ENCODE measurements around the gene DCUN1D3.
"Not testable (repeated sequence)": the region's sequence is repeated elsewhere in the genome, so short reads cannot be mapped to it uniquely, and the experiment has no call there.

DCUN1D3 gene, protein sequence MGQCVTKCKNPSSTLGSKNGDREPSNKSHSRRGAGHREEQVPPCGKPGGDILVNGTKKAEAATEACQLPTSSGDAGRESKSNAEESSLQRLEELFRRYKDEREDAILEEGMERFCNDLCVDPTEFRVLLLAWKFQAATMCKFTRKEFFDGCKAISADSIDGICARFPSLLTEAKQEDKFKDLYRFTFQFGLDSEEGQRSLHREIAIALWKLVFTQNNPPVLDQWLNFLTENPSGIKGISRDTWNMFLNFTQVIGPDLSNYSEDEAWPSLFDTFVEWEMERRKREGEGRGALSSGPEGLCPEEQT

DNA sequence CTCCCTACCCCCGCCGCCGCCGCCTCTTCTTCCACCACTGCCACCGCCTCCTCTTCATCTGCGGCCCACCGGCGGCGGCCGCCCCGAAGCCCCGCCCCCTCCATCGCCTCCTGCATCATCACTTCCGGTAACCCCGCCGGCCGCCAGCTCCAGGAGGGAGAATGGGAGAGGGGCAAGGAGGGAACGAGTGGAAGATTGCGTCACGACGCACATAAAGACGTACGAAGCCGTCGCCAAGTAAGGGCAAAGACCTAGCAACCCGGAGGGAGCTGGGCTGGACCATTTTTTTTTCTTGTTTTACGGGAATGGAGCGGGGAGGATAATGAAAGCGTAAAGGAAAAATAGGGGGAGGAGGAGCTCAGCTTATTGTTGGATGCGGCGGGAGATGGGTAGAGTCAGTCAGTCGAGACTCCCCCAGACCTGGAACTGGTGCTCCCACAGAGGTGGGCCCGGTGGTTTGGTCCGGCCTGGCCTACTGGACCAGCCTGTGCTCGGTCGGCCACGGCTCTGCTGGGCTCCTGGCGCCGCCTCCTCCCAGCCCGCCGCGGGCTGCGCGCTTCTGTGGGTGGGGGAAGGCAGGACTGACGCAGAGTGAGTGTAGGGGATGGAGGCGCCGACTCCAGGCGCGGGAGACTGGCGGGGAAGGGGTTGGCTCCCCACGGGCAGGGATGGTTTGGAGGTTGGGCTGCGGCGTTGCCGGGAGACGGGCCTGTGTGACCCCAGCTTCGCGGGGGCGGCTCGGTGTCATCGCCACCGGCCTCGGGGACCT, at the start of gene DCUN1D3, which contains the start of gene LYRM1:
TSS of gene DCUN1D3 (minus strand) at position 60 of the 769 bp plus-strand sequence. CDS start 37,820 bp downstream, outside the sequence.
TSS of gene LYRM1 (plus strand) at position 473 of the 769 bp plus-strand sequence. CDS start 14,785 bp downstream, outside the sequence.
- peak; percentile 89 to 90 for DNase-seq

DNA sequence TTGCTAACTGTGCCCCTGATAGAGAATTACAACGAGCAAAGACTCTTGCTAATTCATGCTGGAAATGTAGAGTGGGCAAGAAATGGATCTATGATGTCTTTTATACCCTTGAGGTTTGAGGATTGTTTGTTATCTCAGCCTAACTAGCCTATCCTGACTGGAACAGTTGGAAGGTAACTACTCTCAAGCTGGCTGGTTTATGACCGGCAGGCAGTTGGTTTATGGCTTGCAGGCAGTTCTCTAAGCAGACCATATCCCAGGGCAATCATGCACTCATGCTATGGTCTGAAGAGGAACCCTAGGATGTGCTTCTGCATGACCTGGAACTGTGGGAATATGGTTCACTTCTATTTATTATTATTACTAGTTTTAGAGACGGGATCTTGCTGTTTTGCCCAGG, 49.5 kb upstream of the DCUN1D3 start:
- no peak for DNase-seq

DNA sequence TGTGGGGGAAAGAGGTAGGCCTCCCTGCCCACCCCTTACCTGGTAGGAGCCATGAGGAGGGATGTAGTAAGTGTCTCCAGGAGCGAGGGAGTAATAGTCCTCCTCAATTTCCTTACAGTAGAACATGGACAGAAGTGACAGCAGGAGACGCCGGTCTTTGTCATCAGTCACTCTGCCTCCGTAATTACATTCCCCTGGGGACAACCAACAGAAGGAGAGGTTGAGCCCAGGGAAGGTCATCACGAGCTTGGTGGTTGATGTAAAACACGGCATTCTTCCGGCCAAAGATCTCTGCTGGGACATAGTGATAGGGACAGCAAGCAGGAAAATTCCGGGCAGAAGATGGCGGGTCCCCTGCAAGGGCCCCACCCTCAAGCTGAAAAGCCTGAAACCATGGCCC, 48.3 kb upstream of the DCUN1D3 start:
- no peak for DNase-seq

DNA sequence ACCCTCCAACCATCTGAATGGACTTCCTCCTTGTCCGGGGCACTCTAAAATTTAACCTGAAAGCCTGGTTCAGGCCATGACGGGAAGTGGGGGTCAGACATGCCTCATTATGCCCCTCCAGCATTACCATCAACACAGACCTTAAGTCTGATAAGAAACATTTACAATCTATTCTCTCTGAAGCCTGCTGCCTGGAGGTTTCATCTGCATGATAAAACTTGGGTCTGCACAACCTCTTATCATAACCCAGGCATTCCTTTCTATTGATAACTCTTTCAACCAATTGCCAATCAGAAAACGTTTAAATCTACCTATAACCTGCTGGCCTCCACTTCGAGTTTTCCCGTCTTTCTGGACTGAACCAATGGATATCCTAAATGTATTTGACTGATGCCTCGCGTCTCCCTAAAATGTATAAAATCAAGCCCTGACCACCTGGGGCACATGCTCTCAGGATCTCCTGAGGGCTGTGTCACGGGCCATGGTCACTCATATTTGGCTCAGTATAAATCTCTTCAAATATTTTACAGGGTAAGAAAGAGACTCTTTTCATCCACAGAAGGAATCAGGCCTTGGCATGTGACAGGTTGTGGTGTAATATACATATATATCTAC, 46.0 kb upstream of the DCUN1D3 start:
- no peak for DNase-seq

DNA sequence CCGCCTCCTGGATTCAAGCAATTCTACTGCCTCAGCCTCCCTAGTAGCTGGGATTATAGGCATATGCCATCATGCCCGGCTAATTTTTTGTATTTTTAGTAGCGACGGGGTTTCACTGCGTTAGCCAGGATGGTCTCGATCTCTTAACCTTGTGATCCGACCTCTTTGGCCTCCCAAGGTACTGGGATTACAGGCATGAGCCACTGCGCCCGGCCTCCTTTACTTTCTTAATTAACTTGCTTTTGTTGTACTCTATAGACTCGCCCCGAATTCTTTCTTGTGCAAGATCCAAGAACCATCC, 45.4 kb upstream of the DCUN1D3 start:
- DNase-seq: not testable (repeated sequence)

DNA sequence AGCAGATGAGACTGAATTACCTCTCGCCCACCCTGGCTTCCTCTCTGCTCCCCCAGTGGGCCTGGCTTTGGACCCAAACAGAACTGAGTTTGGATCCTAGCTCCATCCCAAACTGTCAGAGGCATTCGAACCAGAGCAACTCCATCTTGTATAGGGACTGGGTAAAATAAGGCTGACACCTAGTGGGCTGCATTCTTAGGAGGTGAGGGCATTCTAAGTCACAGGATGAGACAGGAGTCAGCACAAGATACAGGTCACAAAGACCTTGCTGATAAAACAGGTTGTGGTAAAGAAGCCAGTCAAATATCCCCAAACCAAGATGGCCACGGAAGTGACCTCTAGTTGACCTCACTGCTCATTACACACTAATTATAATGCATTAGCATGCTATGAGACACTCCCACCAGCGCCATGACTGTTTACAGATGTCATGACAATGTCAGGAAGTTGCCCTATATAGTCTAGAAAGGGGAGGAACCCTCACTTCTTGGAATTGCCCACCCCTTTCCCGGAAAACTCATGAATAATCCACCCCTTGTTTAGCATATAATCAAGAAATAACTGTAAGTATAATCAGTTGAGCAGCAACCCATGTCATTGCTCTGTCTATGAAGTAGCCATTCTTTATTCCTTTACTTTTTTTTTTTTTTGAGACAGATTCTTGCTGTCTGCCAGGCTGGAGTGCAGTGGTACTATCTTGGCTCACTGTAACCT, 44.9 kb upstream of the DCUN1D3 start:
- DNase-seq: peak in 1 of 2 experiments; percentile 11

DNA sequence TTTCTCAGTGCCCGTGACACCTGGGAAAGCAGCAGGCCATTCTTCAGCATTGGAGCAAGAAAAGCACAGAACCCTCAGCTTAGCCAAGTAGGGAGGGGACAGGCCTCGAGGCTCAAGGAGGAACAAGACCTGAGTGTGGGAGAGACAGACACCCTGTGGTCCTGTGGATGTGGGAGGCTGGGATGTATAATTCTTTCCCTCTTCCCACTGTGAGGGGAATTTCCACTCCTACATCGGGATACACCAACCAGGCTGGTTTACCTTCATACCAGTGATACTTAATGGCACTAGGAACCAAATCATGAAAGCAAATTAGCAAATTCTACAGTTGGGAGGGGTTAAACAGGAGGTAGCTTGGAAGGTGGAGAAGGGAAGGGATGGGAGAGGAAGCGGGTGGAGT, 42.1 kb upstream of the DCUN1D3 start:
- no peak for DNase-seq

DNA sequence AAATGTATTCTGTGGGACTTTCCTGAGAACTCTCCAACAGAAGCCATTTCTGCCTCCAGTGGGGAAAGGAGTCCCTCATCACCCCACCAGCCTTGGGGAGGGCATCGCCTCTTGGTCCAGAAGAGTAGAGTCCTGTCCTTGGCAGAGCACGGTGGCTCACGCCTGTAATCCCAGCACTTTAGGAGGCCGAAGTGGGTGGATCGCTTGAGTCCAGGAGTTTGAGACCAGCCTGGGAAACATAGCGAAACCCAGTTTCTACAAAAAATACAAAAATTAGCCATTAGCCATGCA, 41.4 kb upstream of the DCUN1D3 start:
- no peak for DNase-seq

DNA sequence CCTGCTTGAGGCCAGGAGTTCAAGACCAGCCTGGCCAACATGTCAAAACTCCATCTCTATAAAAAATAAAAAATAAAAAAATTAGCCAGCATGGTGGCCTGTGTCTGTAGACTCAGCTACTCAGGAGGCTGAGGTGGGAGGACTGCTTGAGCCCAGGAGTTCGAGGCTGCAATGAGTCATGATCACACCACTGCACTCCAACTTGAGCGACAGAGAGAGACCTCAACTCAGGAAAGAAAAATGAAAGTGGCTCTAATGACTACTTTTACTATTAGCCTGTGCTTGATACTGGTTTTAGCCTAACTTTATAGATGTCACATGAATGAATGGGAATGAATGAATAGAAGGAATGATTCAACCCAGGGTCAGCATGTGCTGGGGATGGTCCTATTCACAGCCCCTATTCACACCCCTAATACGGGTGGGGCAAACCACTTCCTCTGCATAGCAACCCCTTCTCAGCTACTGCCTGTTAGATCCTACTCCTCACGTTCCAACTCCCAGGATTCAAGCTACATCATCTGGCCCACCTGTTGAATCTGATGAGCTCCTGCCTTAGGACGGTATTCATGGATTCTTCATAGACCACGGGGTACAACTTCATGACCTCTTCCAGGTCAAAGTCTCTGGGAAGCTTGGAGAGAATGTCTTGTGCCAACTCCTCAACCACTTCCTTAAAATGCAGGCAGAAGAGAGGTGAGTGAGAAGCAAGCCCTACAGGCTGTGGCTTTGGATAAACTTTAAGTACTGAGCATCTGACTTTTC, 40.9 kb upstream of the DCUN1D3 start:
- DNase-seq: no peak

DNA sequence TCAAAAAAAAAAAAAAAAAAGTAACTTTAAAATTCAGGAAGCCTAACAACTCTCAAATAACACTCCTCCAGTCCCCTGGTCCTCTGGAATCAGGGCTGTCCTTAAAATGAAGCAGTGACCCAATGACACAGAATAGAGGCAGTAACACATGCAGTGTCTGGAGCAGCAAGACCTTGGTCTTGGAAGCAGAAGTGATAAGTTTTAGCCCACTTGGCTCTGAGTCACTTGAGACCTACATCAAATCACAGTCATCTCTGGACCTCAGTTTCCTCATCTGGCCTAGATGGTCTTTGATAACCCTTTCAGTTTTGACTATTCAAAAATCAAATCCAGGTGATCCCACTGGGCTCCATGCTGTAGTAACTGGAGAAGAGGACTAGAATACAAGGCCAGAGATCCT, 39.5 kb upstream of the DCUN1D3 start:
- no peak for DNase-seq

DNA sequence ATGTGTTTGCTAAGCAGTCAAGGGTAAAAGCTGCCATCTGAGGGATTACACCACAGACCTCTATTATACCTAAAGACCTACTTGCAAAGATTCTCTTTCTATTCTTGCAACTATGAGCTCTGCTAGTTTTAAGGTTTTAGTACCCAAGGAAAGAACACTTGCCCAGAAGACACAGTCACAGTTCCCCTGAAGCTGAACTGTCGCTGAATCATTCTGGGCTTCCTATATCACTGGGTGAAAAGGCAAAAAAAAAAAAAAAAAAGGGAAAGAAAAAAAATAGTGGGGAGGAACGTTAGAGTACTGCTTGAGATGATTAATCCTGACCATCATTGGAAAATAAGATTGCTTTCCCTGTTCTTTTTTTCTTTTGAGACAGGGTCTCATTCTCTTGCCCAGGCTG, 38.3 kb upstream of the DCUN1D3 start:
- no peak for DNase-seq

DNA sequence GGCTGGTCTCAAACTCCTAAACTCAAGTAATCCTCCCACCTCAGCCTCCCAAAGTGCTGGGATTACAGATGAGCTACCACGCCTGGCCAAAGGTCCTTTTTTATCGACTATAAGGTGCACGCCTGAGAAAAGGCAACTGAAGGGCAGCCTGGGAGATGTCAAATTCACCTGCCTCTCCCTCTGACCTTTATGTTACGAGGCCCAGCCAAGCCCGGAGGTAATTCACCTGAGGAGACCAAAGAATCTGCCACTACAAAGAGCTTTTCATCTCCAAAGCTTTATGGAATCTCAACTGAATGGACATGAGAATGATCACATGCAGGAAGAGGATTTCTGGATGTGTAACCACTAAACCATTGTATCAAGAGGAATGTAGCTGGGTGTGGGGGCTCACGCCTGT, 37.6 kb upstream of the DCUN1D3 start:
- DNase-seq: no peak

DNA sequence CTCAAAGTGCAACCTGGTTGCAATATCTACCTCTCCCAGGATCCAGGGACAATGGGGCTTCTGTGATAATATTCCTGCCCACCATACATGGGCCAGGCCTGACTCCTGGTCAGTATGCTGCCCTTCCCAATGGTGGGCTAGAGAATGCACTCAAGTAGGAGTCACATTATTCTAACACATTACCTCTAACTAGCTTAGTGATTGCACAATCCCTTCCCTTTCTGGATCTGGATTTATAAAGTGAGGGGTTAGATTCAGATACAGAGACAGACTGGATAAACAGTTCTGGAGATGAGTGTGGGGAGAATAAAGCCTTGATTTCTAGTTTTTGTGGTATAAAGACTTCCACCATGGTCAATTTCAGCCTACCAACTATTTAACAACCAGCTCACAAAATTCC, 33.4 kb upstream of the DCUN1D3 start:
- no peak for DNase-seq

DNA sequence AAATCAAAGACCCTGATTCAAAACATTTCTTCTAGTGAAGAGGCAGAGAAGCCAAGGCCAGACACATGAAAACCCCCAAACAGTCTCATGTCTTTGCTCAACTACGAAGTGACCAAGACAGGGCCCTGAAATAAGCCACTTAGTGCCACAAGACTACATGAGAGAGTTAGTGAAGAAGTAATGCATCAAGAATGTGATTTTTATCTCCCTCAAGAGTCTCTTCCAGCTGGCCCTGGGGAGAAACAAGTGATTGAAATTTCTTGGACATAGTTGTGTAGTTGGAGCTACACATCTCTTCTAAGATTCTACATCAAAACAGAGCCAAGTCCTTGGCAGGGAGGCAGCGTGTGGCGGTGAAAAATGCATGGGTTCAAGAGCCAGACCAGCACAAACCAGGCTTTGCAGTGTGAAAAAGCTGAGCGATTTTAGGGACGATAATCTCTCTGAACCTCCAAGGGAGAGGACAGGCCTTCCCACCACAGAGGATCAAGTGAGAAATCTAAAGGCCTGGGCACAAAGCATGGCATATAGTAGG, 31.0 kb upstream of the DCUN1D3 start:
- DNase-seq: no peak

DNA sequence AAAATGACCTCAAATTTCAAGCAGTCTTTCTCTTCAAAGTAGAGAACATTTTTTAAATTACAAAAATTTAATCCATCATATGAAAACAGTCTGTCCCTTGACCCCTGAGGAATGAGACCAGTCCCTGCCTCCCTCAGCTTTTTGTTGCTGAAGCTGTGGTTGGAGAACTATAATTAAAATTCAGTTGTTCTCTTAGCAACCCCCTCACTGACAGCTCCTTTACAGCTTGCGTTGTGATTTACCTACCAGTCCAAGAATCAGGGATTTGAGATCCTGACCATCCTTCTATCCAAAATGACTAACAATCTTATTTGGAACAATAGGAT, 30.2 kb upstream of the DCUN1D3 start:
- DNase-seq: no peak

DNA sequence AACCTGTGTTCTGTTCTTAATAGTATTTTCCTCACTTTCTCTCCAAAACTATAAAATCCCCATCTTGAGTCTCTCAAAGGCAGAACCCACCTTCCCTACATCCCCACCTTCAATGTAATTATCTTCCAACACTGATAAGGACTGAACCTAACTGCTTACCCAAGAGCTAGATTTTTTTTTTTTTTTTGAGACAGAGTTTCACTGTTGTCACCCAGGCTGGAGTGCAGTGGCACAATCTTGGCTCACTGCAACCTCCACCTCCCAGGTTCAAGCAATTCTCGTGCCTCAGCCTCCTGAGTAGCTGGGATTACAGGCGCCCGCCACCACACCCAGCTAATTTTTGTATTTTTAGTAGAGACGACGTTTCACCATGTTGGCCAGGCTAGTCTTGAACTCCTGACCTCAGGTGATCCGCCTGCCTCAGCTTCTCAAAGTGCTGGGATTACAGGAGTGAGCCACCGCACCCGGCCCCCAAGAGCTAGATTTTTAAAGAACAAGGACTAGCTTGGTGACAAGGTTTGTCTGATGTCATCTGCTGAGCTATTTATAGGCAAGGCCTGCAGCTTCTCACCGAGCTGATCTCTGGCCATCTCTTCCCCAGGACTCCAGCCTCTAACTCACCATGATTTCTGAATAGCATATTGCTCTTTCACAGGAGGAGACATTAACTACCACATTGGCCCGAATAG, 29.7 kb upstream of the DCUN1D3 start:
- not testable (repeated sequence) for DNase-seq

DNA sequence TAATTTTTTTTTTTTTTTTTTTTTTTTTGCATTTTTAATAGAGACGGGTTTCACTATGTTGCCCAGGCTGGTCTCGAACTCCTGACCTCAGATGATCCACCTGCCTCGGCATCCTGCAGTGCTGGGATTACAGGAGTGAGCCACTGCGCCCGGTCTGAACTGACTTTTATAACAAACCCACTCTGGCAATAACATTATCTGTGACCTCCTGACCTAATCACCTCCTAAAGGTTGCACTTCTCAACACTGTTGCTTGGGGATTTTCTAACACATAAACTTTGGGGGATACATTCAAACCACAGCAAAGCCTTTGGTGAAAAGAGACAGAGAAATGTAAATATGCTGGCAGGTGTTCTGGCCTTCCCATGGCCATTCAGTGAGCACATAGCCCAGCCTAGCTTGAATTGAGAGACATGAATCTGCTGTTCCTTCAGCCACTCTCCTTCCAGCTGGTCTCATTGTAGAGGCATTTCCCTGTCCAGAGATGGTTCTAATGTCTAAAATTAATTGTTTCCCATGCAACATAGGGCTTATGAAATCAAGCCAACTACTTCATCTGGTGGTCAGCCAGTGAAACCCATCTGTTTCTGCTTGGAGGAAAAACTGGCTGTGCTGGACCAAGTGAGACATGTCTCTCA, 28.7 kb upstream of the DCUN1D3 start:
- DNase-seq: no peak

DNA sequence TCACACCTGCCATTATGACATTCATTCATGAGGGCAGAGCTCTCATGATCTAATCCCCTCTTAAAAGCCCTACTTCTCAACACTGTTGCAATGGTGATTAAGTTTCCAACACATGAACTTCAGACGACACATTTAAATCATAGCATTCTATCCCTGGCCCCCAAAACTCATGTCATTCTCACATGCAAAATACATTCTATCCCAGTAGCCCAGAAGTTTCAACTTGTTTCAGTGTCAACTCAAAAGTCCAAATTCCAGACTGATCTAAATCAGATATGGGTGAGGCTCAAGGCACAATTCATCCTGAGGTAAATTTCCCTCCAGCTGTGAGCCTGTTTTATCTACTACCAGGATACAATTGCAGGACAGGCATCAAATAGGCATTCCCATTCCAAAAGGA, 25.6 kb upstream of the DCUN1D3 start:
- DNase-seq: no peak

DNA sequence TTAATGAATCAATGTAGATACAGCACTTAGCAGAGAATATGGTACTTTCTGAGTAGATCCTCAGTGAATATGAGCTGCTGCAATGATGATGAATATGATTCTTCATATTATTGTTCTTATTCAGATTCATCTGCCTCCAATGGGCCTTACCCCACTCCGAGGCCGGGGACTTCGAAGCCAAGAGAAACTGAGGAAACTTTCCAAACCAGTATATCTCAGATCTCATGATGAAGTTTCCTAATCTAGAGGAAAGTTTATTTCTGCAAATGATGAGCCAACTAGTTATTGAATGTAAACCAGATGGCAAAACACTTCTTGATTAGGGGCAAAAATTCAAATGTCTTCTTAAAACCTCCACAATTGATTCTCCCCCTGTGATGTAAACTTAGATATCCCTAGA, 23.7 kb upstream of the DCUN1D3 start:
- no peak for DNase-seq

DNA sequence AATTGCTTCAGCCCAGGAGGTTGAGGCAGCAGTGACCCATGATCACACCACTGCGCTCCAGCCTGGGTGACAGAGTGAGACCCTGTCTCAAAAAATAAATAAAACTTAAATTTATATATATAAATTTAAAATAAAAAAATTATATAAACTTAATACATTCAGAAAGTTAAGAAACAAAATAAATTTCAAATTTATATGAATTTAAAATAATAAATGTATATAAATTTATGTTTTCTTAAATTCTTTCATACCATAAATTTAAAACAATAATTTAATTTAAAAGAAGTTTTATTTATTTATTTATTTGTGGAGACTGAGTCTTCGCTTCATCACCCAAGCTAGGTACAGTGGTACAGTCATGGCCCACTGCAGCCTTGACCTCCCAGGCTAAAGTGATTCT, 20.6 kb upstream of the DCUN1D3 start:
- no peak for DNase-seq

DNA sequence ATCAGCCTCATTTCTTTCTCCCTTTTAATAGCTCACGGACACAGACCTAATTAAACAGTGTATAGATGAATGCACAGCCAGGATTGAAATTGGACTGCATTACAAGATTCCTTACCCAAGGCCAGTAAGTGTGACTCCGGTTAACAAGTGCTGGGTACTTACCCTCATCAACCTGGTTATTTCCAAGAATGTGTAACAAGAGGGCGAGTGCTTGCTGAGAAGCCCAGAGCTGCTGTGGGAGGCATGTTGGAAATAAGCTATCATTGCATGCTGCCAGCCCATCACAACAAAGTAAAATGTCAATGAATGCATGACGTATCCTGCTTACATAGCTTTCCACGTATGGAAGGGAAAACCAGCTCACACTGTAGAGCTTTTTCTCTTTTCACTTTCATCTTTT, 19.9 kb upstream of the DCUN1D3 start:
- DNase-seq: no peak
